Loucy (cell line): ENCODE measurements around the gene PKD1.

ENCODE experiments used
- H2AFZ ChIP-seq: fragments of 200-600 bp; sonication (generic); 2 replicates; pipeline ENCODE4 v1.6.0; 2016; ENCODE audit warnings: antibody characterized with exemption, mild to moderate bottlenecking, low read length, moderate library complexity
- H3F3A ChIP-seq: fragments of 200-600 bp; 2 replicates; pipeline ENCODE4 v1.6.0; 2016; ENCODE audit warnings: antibody characterized with exemption, low read depth, mild to moderate bottlenecking
- H3K27me3 ChIP-seq: fragments of 200-600 bp; sonication (generic); 2 replicates; pipeline ENCODE4 v1.6.1; 2014; ENCODE audit warnings: low read length, mild to moderate bottlenecking; ENCODE audit not compliant: insufficient read depth, poor library complexity, severe bottlenecking
- H3K36me3 ChIP-seq: fragments of 200-600 bp; sonication (generic); 2 replicates; pipeline ENCODE4 v1.6.1; 2016; ENCODE audit warnings: low read length; ENCODE audit not compliant: insufficient read depth
- H3K4me1 ChIP-seq: fragments of 200-600 bp; sonication (generic); 2 replicates; pipeline ENCODE4 v1.5.1; 2014; ENCODE audit warnings: low read length, mild to moderate bottlenecking; ENCODE audit not compliant: insufficient read depth, poor library complexity, severe bottlenecking
- H3K4me2 ChIP-seq: fragments of 200-600 bp; sonication (generic); 2 replicates; pipeline ENCODE4 v1.6.0; 2014; ENCODE audit warnings: antibody characterized with exemption, low read length, low read depth, mild to moderate bottlenecking; ENCODE audit not compliant: poor library complexity, severe bottlenecking
- H3K4me3 ChIP-seq: fragments of 200-600 bp; sonication (generic); 2 replicates; pipeline ENCODE4 v1.5.1; 2014; ENCODE audit warnings: low read length, mild to moderate bottlenecking, mixed read lengths; ENCODE audit not compliant: poor library complexity, severe bottlenecking
- H3K79me2 ChIP-seq: fragments of 200-600 bp; sonication (generic); 2 replicates; pipeline ENCODE4 v1.6.1; 2014; ENCODE audit warnings: low read length; ENCODE audit not compliant: insufficient read depth
- H3K9ac ChIP-seq: fragments of 200-600 bp; sonication (generic); 2 replicates; pipeline ENCODE4 v1.6.0; 2014; ENCODE audit warnings: mild to moderate bottlenecking, low read depth, low read length, moderate library complexity; ENCODE audit not compliant: poor library complexity, severe bottlenecking
- H3K9me2 ChIP-seq: fragments of 200-600 bp; sonication (generic); replicated peaks from 2 replicates; pipeline ENCODE4 v1.6.1; 2016; ENCODE audit warnings: low read depth, low read length, mixed read lengths
- H3K9me3 ChIP-seq: fragments of 200-600 bp; sonication (generic); 2 replicates; pipeline ENCODE4 v1.6.1; 2014; ENCODE audit warnings: mild to moderate bottlenecking, antibody characterized with exemption, low read length, low read depth; ENCODE audit not compliant: insufficient read depth
- H4K20me1 ChIP-seq: fragments of 200-600 bp; sonication (generic); 2 replicates; pipeline ENCODE4 v1.6.0; 2014; ENCODE audit warnings: antibody characterized with exemption, low read length, mild to moderate bottlenecking; ENCODE audit not compliant: insufficient read depth, poor library complexity, severe bottlenecking
- CTCF ChIP-seq: fragments of 200-600 bp; sonication (generic); conservative IDR thresholded peaks from 2 replicates; pipeline ENCODE4 v1.5.1; 2014; ENCODE audit warnings: mild to moderate bottlenecking, antibody characterized with exemption, low read length
- EZH2phosphoT487 ChIP-seq: fragments of 200-600 bp; IDR thresholded peaks from 2 replicates; pipeline ENCODE4 v1.6.1; 2018; ENCODE audit warnings: antibody characterized with exemption, mild to moderate bottlenecking, moderate library complexity, borderline replicate concordance

The PKD1 gene

GRCh38 chr16:2091547-2092255 lies 44.0 kb downstream of the PKD1 start:
- Histone ChIP-seq H3K9ac (no peak overlapping the region), H3K27me3 (no peaks in the 10 kb centered on the region), H3F3A (no peaks in the 10 kb centered on the region), H4K20me1 (no peaks in the 10 kb centered on the region), H3K4me2 (no peak overlapping the region), H3K4me3 (no peak overlapping the region), H3K36me3 (no peaks in the 10 kb centered on the region), H3K9me3 (no peaks in the 10 kb centered on the region), H2AFZ (no peak overlapping the region), H3K4me1 (no peaks in the 10 kb centered on the region), H3K9me2 (no peaks in the 10 kb centered on the region), H3K79me2 (no peaks in the 10 kb centered on the region)
- no peak for TF ChIP-seq CTCF
- no peak for TF ChIP-seq EZH2phosphoT487

DNA sequence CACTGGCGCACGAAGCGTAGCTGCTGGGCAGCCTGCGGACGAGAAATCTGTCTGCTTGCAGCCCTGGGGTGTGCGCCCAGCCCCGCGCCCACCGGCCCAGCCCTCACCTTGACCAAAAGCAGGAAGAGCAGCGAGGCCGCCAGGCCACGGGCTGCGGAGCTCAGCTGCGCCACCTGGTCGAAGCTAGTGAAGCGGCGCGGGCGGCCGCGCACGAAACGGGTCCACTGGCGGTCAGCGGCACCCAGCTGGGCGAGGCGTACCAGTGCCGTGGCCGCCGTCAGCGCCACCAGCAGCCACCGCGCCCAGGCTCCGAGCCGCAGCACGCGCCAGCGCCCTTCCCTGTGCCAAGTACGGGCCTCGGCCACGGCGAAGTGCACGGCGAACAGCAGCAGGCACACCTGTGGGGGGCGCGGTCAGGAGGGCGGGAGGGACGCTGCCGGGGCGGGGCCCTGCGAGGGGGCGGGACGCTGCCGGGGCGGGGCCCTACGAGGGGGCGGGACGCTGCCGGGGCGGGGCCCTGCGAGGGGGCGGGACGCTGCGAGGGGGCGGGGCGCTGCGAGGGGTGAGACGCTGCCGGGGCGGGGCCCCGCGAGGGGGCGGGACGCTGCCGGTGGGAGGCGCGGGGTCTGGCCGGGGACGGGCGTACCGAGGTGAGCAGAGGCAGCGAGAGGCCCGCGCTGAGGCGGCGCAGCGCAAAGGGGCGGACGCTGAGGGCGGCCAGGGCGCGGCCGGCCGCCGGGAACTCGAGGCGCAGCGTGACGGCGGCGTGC lies 44.7 kb downstream of the PKD1 start:
- no peak for TF ChIP-seq EZH2phosphoT487
- TF ChIP-seq CTCF, result no peak
- Histone ChIP-seq H3K79me2 (no peaks in the 10 kb centered on the region), H3K4me3 (no peak overlapping the region), H3K9me3 (no peaks in the 10 kb centered on the region), H3K9me2 (no peaks in the 10 kb centered on the region), H4K20me1 (no peaks in the 10 kb centered on the region), H3K27me3 (no peaks in the 10 kb centered on the region), H3K4me1 (no peaks in the 10 kb centered on the region), H2AFZ (no peak overlapping the region), H3K36me3 (no peaks in the 10 kb centered on the region), H3K4me2 (no peak overlapping the region), H3F3A (no peaks in the 10 kb centered on the region), H3K9ac (no peak overlapping the region)

DNA sequence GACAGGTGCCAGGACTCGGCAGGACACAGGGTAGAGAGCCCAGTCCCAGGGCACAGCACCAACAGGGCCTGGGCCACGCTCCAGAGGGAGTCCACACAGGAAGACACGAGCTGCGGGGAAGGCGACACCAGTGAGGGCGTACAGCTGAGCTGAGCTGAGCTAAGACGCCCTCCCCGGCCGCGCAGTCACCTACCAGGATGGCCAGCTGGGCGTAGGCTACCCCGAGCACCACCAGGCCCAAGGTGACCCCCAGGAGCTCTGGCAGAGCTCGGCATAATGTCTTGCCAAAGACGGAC lies 45.3 kb downstream of the PKD1 start:
- Histone ChIP-seq H3K79me2 (no peaks in the 10 kb centered on the region), H3F3A (no peaks in the 10 kb centered on the region), H3K9me3 (no peaks in the 10 kb centered on the region), H3K4me1 (no peaks in the 10 kb centered on the region), H3K9me2 (no peaks in the 10 kb centered on the region), H3K4me2 (no peak overlapping the region), H3K4me3 (no peak overlapping the region), H3K27me3 (no peaks in the 10 kb centered on the region), H3K9ac (no peak overlapping the region), H2AFZ (no peak overlapping the region), H3K36me3 (no peaks in the 10 kb centered on the region), H4K20me1 (no peaks in the 10 kb centered on the region)
- TF ChIP-seq EZH2phosphoT487 (no peak), CTCF (no peak)
